22Rv1 (cell line): ENCODE results near the gene RTN4.

Experiments
- H3K27ac ChIP-seq: fragments of 450-650 bp; 2 replicates; pipeline ENCODE4 v1.5.1; 2017
- CTCF ChIP-seq: fragments of 450-650 bp; IDR thresholded peaks from 2 replicates; pipeline ENCODE4 v1.5.1; 2017; ENCODE audit warnings: mild to moderate bottlenecking
- ZFX ChIP-seq: fragments of 450-650 bp; IDR thresholded peaks from 2 replicates; pipeline ENCODE4 v1.6.1; 2017; ENCODE audit warnings: antibody characterized with exemption, borderline replicate concordance

The RTN4 gene

GRCh38 chr2:55025082-55025481 is 25.2 kb downstream of the RTN4 start:
- no peak overlapping the region for H3K27ac ChIP-seq
- TF ChIP-seq CTCF (no peak), ZFX (no peak)

- no peak for TF ChIP-seq ZFX
- no peak for TF ChIP-seq CTCF
- H3K27ac ChIP-seq, result no peak overlapping the region
Measured at GRCh38 chr2:55022476-55022875, 27.8 kb downstream of the RTN4 start.

GRCh38 chr2:55019526-55020258 is 30.6 kb downstream of the RTN4 start:
- no peak overlapping the region for H3K27ac ChIP-seq
- TF ChIP-seq ZFX (no peak), CTCF (no peak)

GRCh38 chr2:55018619-55019018 is 31.6 kb downstream of the RTN4 start:
- no peak overlapping the region for H3K27ac ChIP-seq

GRCh38 chr2:55017880-55018279 is 32.4 kb downstream of the RTN4 start:
- no peak overlapping the region for H3K27ac ChIP-seq
- TF ChIP-seq ZFX (no peak), CTCF (no peak)

More at GRCh38 chr2:55018619-55019018, 31.6 kb downstream of the RTN4 start:
- TF ChIP-seq ZFX, result no peak
- no peak for TF ChIP-seq CTCF

GRCh38 chr2:55017428-55017827 is 32.8 kb downstream of the RTN4 start:
- H3K27ac ChIP-seq, result no peak overlapping the region
- no peak for TF ChIP-seq CTCF
- no peak for TF ChIP-seq ZFX

GRCh38 chr2:55014962-55015939 is 35.0 kb downstream of the RTN4 start:
- no peak overlapping the region for H3K27ac ChIP-seq
- TF ChIP-seq CTCF (peak; percentile 84), ZFX (no peak)
